ENCODE data around the gene SLC35B3.
A peak's percentile ranks its signal among the peaks of the same experiment; 100 is the strongest.
"Not testable (repeated sequence)": the region's sequence is repeated elsewhere in the genome, so short reads cannot be mapped to it uniquely, and the experiment has no call there.

The SLC35B3 gene

GRCh38 chr6:8435093-8435844, at the start of gene SLC35B3:
Gene SLC35B3, minus strand, starts transcription at chr6:8435545.
- peak; percentile 99 for DNase-seq (ENCODE audit: low read depth)

GRCh38 chr6:8483650-8484049, 48.3 kb upstream of the SLC35B3 start:
- no peak for DNase-seq (ENCODE audit: low read depth)

- DNase-seq (ENCODE audit: low read depth): no peak
Observed at GRCh38 chr6:8481727-8482126, 46.4 kb upstream of the SLC35B3 start.

GRCh38 chr6:8478418-8478817, 43.1 kb upstream of the SLC35B3 start:
- DNase-seq (ENCODE audit: low read depth): no peak

- DNase-seq (ENCODE audit: low read depth): no peak
Observed at GRCh38 chr6:8476656-8477055, 41.3 kb upstream of the SLC35B3 start.

GRCh38 chr6:8468552-8469356, 33.4 kb upstream of the SLC35B3 start:
- DNase-seq (ENCODE audit: low read depth): no peak

- no peak for DNase-seq (ENCODE audit: low read depth)
Observed at GRCh38 chr6:8462694-8463093, 27.3 kb upstream of the SLC35B3 start.

GRCh38 chr6:8462169-8462568, 26.8 kb upstream of the SLC35B3 start:
- no peak for DNase-seq (ENCODE audit: low read depth)

- DNase-seq (ENCODE audit: low read depth): no peak
Observed at GRCh38 chr6:8446391-8446790, 11.0 kb upstream of the SLC35B3 start.

- DNase-seq (ENCODE audit: low read depth): not testable (repeated sequence)
Observed at GRCh38 chr6:8445930-8446329, 10.6 kb upstream of the SLC35B3 start.

- no peak for DNase-seq (ENCODE audit: low read depth)
Observed at GRCh38 chr6:8442150-8442549, 6.8 kb upstream of the SLC35B3 start.

GRCh38 chr6:8441452-8441851, 6.1 kb upstream of the SLC35B3 start:
- no peak for DNase-seq (ENCODE audit: low read depth)

- no peak for DNase-seq (ENCODE audit: low read depth)
Observed at GRCh38 chr6:8439601-8440268, 4.4 kb upstream of the SLC35B3 start.

- DNase-seq (ENCODE audit: low read depth): no peak
Observed at GRCh38 chr6:8437813-8438212, 2.5 kb upstream of the SLC35B3 start.

GRCh38 chr6:8436966-8437365, 1.6 kb upstream of the SLC35B3 start:
- DNase-seq (ENCODE audit: low read depth): no peak

GRCh38 chr6:8435845-8436168, 462 bp upstream of the SLC35B3 start:
- DNase-seq (ENCODE audit: low read depth): no peak

GRCh38 chr6:8434727-8435092, 635 bp downstream of the SLC35B3 start:
- no peak for DNase-seq (ENCODE audit: low read depth)

GRCh38 chr6:8432614-8433013, 2.7 kb downstream of the SLC35B3 start:
- no peak for DNase-seq (ENCODE audit: low read depth)

- no peak for DNase-seq (ENCODE audit: low read depth)
Observed at GRCh38 chr6:8429821-8430220, 5.5 kb downstream of the SLC35B3 start.

GRCh38 chr6:8426544-8426943, 8.8 kb downstream of the SLC35B3 start:
- not testable (repeated sequence) for DNase-seq (ENCODE audit: low read depth)

GRCh38 chr6:8420031-8420588, 15.2 kb downstream of the SLC35B3 start:
- no peak for DNase-seq (ENCODE audit: low read depth)

- no peak for DNase-seq (ENCODE audit: low read depth)
Observed at GRCh38 chr6:8415913-8416312, 19.4 kb downstream of the SLC35B3 start.

- DNase-seq (ENCODE audit: low read depth): no peak
Observed at GRCh38 chr6:8415280-8415679, 20.1 kb downstream of the SLC35B3 start.
